Muscle of back (tissue), 13 donors: ENCODE data around the gene VTCN1. TPM values are rescaled to one million over a fixed set of nuclear protein-coding genes. Genes with fewer than 3 reads are reported as not detected.
"Not testable (repeated sequence)": the region's sequence is repeated elsewhere in the genome, so short reads cannot be mapped to it uniquely, and the experiment has no call there.

Experiments
- DNase-seq, 3 donors: peaks; one replicate each; pipeline versions ENCODE4 v3.0.0 to v3.0.0-alpha.2; 2013
- long read RNA-seq, 9 donors: transcript quantifications; one replicate each; lab custom pipeline, GENCODE V29; 2026
- polyA plus RNA-seq, 10 donors: library from polyadenylated mRNA; unstranded; fragments of 120-200 nt; gene quantifications; one replicate each; pipeline ENCODE4 v1.2.1, GENCODE V29; 2013; ENCODE audit not compliant: insufficient read length in 10 of 10

The VTCN1 gene
- polyA plus RNA-seq = under 1 TPM in 9 of 10 donors, not detected in 1; 0.09 to 0.46 (median 0.15) TPM
- long read RNA-seq, donor 1 = 0 reads
- long read RNA-seq, donor 2 = 0 reads
- long read RNA-seq, donor 3 = 0 reads
- long read RNA-seq, donor 4 = 0 reads
- long read RNA-seq, donor 5 = 0 reads
- long read RNA-seq, donor 6 = 0 reads
- long read RNA-seq, donor 7 = 0 reads
- long read RNA-seq, donor 8 = 0 reads
- long read RNA-seq, donor 9 = 0 reads

- no peak for DNase-seq
These were observed at the start of gene VTCN1 for GRCh38 chr1:117210831-117211261. Gene VTCN1 (minus strand): TSS chr1:117210927. CDS start chr1:117210855, 72 bp downstream.

GRCh38 chr1:117258791-117259190, 48.1 kb upstream of the VTCN1 start:
- no peak for DNase-seq

GRCh38 chr1:117258075-117258474, 47.3 kb upstream of the VTCN1 start:
- not testable (repeated sequence) for DNase-seq

DNA sequence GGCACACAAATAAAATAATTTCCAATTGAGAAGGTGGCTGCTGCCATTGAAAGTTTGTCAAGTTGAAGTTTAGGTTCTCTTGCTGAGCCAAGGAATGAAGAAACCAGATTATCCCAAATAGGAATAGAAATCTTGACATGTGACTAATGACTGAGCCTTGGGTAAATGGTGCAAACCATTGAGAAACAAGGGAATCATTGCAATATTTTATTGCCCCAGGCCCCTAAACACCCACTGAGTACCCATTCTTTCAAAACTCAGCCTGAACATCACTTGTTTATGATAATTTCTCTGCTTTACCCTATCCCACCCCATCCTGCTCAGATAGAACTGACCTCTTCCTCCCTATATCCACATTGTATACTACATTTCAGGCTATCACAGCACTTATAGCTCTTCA, 46.6 kb upstream of the VTCN1 start:
- no peak for DNase-seq

DNA sequence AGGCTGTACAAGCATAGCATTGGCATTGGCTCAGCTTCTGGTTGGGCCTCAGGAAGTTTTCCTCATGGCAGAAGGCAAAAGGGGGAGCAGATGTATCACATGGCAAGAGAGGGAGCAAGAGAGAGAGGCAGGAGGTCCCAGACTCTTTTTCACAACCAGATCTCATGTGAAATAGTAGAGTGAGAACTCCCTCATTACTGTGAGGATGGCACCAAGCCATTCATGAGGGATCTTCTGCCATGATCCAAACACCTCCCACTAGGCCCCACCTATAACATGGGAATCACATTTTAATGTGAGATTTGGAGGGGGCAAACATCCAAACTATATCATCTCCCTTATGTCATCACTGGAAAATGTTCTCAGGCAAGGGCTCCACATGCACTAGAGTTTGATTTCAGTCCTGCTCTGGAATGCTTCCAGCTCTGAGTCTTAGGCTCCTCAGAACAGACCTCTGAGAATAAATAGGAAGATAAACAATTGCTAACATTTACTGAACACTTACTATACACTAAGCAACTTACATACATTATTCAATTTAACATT, 39.4 kb upstream of the VTCN1 start:
- peak in 1 of 3 donors; percentile 47 for DNase-seq

DNA sequence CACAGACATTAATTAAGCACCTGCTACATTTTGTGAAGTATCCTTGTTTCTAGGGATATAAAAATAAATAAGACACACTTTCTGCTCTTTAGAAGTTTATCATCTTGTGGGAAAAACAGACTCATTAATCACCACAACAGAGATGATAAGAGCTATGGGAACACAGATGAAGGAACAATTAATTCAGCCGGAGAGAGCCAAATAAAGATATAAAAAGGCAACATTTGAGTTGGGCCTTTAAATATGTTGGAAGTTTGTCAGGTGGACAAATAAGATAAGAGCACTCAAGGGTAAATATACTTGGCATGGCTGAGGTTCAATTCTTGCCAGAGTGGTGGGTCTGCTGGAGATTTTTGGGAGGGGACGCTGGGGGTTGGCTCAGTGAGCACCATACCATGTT, 34.2 kb upstream of the VTCN1 start:
- no peak for DNase-seq

GRCh38 chr1:117244306-117244705, 33.6 kb upstream of the VTCN1 start:
- DNase-seq = no peak

DNA sequence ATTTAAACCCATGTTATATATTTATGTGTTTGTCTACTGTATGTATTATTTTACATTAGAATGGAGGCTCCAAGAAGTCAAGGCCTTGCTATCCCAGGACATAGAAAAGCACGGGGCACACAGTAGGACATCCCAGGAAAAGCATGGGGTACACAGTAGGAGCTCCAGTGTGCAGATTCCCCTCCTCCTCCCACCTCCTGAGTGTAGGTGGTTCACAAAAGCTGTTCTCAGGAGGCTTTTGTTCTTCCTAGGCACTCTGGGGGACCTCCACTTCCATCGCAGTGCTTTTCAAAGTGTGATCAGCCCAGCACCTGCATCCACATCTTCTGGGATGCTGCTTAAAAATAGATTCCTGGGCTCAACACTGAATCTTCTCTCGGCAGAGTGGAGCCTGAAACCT, 30.8 kb upstream of the VTCN1 start:
- DNase-seq = no peak

- no peak for DNase-seq
These were observed 29.8 kb upstream of the VTCN1 start for GRCh38 chr1:117240547-117240946.

GRCh38 chr1:117239467-117239866, 28.7 kb upstream of the VTCN1 start:
- DNase-seq = no peak

- DNase-seq = peak in 1 of 3 donors; percentile 47
These were observed 27.1 kb upstream of the VTCN1 start for GRCh38 chr1:117237726-117238381.

DNA sequence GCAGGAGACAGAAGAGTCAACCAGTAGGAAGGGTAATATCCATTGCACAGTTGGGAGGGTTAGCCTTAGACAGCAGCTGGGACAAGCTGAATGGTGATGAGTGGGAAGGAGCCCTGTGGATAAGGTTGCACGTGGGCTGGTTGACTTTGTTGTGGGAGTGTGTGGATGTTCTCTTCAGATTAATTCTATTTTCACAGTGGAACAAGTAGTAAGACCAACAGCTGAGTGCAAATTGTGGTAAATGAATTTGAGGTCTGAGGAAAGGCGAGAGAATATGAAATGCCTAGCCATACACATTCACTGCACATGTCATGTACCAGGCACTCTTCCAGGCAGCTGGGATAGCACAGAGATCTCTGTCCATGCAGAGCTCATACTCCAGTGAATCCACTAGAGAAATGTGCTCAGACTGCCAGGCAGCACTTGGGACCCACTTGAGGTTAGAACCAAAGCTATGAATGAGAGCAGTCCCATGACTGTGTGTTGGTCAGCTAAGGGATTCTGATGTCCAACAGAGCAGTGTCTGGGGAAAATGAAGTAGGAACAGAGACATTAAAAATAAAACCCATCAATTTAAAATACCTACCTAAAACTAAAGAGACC, 25.2 kb upstream of the VTCN1 start:
- DNase-seq = no peak

DNA sequence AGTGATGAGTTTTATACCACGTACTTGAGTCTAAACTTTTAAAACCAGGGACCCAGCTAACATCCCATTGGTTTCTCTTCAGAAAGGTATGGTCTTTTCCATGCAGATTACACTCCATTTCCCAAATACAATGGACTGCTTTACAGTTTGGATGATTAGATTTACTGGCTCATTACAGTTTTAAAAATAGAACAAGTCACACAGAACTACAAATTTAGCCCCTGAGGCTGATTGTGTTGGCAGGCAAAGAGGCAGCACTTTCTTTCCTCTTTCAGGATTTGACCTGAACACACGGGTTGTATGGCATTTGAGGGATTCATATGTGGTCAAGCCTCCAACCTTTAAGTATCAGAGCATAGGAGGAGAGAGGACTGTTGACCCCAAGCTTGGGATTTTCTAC, 21.8 kb upstream of the VTCN1 start:
- DNase-seq = no peak

- peak in 1 of 3 donors; percentile 33 for DNase-seq
These were observed 21.1 kb upstream of the VTCN1 start for GRCh38 chr1:117231748-117232373.

DNA sequence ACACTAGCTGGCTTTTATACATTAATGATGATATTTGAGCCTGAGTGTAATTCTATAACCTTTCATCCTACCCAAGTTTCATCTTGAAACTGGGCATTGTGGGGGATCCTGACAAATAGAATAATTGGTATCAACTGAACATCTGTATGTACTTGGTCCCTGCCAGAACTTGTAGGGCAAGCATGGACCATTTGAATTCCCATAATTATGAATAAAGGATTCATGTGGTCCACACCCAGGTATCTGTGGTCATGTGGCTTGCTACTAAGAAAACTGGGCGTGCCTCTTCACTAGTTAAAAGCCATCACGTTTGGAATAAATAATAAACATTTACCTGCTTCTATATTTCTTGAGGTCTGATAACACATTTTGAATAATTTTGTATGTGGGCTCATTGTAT, 20.6 kb upstream of the VTCN1 start:
- DNase-seq = no peak

DNA sequence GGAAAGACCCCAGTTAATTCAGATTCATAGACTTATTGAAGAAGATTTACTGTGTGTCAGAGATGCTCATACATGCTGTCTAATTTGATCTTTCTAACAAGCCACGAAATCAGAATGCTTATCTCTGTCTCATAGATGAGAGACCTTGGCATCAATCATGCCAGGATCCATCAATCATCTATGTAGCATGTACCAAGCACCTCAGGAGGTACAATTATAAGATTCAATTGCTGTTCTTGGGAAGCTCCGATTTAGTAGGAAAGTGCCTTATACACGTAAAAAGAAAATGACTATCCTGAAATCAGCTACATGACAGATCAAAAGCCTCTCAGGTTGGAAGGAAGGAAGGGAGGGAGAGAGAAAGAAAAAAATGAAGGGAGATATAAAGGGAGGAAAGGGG, 18.5 kb upstream of the VTCN1 start:
- no peak for DNase-seq

DNA sequence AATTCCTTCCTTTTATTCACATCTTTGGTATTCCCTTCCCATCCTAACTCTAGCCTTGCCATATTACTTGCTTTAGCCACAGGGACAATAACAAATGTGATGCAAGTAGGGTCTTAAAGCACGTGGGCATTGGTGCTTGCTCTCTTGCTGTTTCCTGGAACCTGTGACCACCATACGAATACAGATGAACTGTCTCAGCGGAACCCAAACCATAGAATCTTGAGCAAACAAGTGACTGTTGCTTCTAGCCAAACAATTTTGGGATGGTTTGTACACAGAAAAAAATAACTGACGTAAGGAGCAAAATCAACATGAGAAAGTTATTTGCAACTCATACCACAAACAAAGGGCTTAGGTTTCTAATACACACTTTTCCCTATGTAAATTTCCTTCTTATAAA, 15.2 kb upstream of the VTCN1 start:
- DNase-seq = no peak

DNA sequence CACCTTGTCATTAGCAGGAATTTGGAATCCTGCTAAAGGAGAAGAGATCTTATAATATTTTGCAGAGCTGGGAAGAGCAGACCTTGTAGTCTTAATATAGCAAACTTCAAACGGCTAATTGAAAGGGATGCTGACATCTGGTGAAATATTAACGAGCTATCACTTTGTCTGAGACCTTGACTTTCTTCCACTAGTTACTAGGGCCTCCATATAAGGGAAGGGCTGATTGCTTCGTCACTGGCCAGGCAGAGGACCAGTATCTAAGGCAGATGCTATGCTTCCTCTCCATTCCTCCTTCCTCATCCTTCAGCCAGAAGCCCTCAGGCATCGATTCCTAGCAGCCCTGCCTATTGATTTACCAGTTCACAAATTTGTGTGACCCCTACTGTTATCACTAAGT, 6.0 kb upstream of the VTCN1 start:
- no peak for DNase-seq

DNA sequence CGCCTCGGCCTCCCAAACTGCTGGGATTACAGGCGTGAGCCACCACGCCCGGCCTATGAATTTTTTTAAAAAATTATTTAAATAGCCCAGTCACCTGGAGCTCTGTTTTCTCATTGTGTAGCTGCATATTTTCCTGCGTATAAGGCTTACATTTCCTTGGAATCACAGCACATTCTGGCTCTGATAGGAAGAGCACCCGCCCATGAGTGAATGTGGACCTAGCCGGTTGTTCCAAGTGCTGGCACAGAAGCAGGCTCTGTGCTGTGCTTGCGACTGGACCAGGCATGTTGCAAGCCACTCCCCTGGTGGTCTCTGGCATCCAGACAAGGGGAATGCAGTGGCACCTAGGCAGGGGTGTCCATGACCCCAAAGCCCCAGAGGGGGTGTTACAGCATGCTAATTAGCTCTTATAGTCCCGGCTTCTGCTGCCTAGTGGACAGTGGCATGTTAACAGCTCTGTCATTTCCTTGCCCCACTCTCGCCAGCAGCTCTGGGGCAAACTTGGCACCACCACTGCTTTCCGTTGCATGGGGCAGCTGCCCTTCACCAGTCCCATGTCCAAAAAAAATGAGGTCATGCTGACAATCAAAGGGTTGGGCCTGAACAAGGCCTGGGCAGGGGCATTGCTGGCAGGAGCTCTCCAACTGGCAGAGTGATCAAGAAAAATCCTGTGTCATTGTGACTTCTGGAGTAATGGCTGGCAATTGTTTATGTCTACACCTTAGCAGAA, 5.2 kb upstream of the VTCN1 start:
- no peak for DNase-seq

DNA sequence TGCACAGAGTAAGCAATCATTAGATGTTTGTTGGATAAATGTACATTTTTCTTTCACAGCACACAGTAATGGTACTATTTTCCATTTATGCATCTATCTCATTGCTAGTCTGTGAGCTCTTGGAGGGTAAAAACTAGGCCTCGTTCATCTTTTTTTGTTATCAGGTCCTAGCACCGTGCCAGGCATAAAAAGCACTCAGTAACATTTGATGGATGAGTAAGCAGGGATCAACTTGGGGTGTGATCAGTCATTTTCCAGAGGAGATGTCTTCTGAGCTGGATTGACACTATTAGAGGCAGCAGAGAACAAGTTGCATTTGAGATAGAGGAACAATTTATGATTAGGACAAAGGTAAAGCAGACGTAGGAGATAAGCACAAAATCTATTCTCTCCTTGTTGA, 4.3 kb upstream of the VTCN1 start:
- DNase-seq = no peak

DNA sequence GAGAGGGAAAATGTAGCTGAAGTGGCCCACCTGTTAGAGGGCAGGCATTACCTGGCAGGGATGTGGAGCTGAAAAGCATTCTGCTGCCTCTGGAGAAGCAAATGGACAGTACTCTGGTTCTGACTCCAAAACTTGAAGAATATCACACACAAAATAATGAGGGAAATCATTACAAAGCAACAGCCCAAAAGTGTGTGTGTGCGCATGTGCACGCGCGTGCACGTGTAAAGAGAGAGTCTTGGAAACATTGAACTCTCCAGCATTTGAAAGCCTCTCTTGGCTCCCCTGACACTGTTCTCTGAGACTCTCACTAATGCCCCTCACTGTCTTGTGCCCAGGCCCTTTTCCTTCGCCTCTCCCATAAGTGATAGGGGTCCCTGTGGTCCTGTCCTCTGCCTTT, 2.3 kb upstream of the VTCN1 start:
- no peak for DNase-seq

- no peak for DNase-seq
These were observed 341 bp downstream of the VTCN1 start for GRCh38 chr1:117210386-117210785.
